Lower leg skin (tissue), 4 donors: ENCODE measurements around the gene ARMC5. TPM values are rescaled to one million over a fixed set of nuclear protein-coding genes. Genes with fewer than 3 reads are reported as not detected.

Experiments
- DNase-seq, 2 donors: peaks; one replicate each; pipeline ENCODE4 v3.0.0-alpha.2; 2019; ENCODE audit warnings: low spot score in 2 of 2
- H3K4me3 ChIP-seq: fragments of 200-600 bp; sonication (generic); 2 replicates; pipeline ENCODE4 v1.5.1; 2017; ENCODE audit warnings: mild to moderate bottlenecking, low read depth; ENCODE audit not compliant: poor library complexity, severe bottlenecking
- CTCF ChIP-seq, 3 donors: fragments of 450-650 bp; IDR thresholded peaks; one replicate each; pipeline ENCODE4 v1.5.1; 2016; ENCODE audit warnings: antibody characterized with exemption in 3 of 3, mild to moderate bottlenecking in 3 of 3, moderate library complexity in 2 of 3
- POLR2A ChIP-seq, 2 donors: fragments of 450-650 bp; IDR thresholded peaks; one replicate each; pipeline ENCODE4 v1.6.1; 2016 to 2017; ENCODE audit warnings: antibody characterized with exemption in 2 of 2, mild to moderate bottlenecking in 1 of 2, moderate library complexity in 1 of 2
- WGBS, 2 donors: methylation state at CpG; one replicate each; pipeline ENCODE4 v1.1.5; 2018; 5-methylcytosine and 5-hydroxymethylcytosine counted together
- intact Hi-C: fragments of 100-400 bp; cut with DNase I; formaldehyde crosslinking; loops from one replicate; pipeline ENCODE4 v1.15.0; 2023; ENCODE audit warnings: low total_unique reads
- total RNA-seq, 4 donors: library from RNA; depleted of rRNA; stranded (reverse); fragments of >200 nt; gene quantifications; one replicate each; pipeline ENCODE4 v1.1.0, GENCODE V29; 2016

ARMC5 gene
- total RNA-seq, 4 donors from 2014 or later = 11.2 to 13.8 (median 13.3) TPM

DNA sequence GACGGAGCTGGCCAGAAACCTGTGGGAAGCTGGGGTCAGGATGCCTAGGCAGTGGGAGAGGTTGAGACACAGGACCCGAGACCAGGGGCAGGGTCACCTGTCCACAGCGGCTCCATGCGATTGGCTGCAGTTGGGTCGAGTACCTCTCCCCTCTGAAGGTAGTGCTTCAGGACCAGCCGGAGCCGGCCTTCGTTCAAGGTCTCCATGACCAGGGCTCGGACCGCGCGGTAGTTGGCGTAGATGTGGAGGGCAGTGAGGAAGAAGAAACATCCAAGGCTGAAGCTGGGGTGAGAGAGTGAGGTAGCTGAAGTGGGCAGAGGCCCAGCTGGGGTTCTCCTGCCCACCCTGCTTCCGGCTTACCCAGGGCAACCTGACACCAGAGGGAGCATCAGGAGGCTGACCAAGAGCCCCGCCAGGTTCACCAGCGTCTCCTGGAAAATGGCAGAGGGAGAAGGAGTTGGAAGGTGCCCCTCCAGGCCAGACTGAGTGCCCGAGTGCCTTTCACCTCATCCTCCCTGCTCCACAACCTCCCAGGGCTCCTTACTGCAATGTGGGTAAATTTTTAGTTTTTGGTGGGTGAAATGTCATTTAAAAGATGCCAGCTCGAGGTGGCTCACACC is 34.3 kb downstream of the ARMC5 start:
- whole genome bisulfite sequencing, 2 donors = 92 to 93% methylated on average over 17 to 18 of the region's 18 CpGs
- DNase-seq = no peak
- intact Hi-C loops = no loop called here

GRCh38 chr16:31496670-31497069 is 37.4 kb downstream of the ARMC5 start:
- intact Hi-C loops = no loop called here
- DNase-seq = no peak
- TF ChIP-seq CTCF (IDR thresholded peaks at IDR 0.05) (no peak), POLR2A (IDR thresholded peaks at IDR 0.05) (no peak)
- H3K4me3 ChIP-seq = no peak overlapping the region
- WGBS, 2 donors = 79 to 88% methylated on average over 10 of the region's 10 CpGs

More for the DNA sequence above, 34.3 kb downstream of the ARMC5 start:
- TF ChIP-seq CTCF (IDR thresholded peaks at IDR 0.05) (no peak), POLR2A (IDR thresholded peaks at IDR 0.05) (no peak)
- no peak overlapping the region for H3K4me3 ChIP-seq

DNA sequence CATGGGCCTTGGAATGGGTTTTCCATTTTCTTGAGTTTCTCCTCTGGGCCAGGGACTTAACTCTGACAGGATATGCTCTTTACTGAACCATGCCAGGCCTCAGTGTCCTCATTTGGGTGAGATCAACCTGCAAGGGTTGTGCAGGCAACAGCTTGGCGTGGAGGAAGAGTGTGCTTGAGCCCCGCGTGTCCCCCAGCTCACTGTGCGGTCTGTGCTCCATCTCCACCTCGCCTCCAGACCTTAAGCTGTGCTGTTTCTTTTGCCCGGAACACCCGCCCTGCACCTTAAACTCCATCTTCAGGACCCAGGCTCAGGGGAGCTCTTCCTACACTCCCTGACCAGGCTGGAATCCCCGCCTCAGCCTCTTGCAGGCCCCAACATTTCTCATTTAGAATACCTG is 39.2 kb downstream of the ARMC5 start:
- no peak overlapping the region for H3K4me3 ChIP-seq
- DNase-seq = no peak
- intact Hi-C loops = no loop called here
- WGBS, 2 donors = 95 to 98% methylated on average over 8 of the region's 8 CpGs
- TF ChIP-seq CTCF (IDR thresholded peaks at IDR 0.05) = no peak
- no peak for TF ChIP-seq POLR2A (IDR thresholded peaks at IDR 0.05)

GRCh38 chr16:31499928-31500327 is 40.6 kb downstream of the ARMC5 start:
- DNase-seq = no peak
- no peak overlapping the region for H3K4me3 ChIP-seq
- intact Hi-C loops = no loop called here
- TF ChIP-seq POLR2A (IDR thresholded peaks at IDR 0.05) (no peak), CTCF (IDR thresholded peaks at IDR 0.05) (no peak)
- WGBS, 2 donors = 91 to 95% methylated on average over 7 to 8 of the region's 8 CpGs

- H3K4me3 ChIP-seq = no peak overlapping the region
- 72 to 80% methylated on average over 3 of the region's 3 CpGs for WGBS, 2 donors
- TF ChIP-seq POLR2A (IDR thresholded peaks at IDR 0.05) (no peak), CTCF (IDR thresholded peaks at IDR 0.05) (no peak)
- intact Hi-C loops = no loop called here
- DNase-seq = no peak
These were observed 42.1 kb downstream of the ARMC5 start for GRCh38 chr16:31501226-31501965.
